Activated T-helper 9 cell treated with anti-CD3 and anti-CD28 coated beads, Interleukin-2, amount 50 U/mL, for 16 hours (primary cell): ENCODE results near the gene NUP88.
"Not testable (repeated sequence)": the region's sequence is repeated elsewhere in the genome, so short reads cannot be mapped to it uniquely, and the experiment has no call there.

ENCODE experiments used
- DNase-seq: peaks from one replicate; pipeline ENCODE4 v3.0.0-alpha.2; 2020; ENCODE audit warnings: low read depth

NUP88 gene

DNA sequence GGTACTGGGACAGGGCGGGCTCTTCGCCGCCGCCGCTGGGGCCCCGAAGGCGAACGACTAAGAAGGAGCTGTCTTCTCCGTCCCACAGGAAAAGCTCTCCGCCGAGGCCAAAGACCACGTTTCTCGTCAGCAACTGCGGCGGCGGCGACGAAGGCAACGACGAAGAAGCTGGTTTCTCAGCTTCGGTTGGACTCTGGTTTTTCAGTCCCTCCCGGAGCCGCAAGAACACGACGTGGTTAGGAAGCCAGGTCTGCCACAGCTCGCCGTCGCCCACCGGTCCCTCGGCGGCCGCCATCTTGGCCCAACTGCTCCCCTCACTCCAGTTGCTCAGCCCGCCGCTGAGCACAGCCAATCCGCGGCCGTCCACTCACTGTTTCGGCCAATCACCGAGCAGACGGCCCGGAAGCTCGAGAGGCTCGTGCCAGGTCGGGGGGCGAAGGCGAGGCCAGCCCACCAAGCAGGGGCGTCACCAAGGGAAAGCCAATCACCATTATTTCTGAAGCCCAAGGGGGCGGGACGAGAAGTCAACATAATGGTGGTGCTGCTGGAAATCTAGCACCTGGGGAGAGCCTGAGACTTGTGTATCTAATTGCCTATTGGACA lies at the start of gene NUP88:
TSS of gene NUP88 (minus strand) at position 307 of the 603 bp plus-strand sequence. CDS start at position 295, 12 bp downstream.
- peak; percentile 93 for DNase-seq

DNA sequence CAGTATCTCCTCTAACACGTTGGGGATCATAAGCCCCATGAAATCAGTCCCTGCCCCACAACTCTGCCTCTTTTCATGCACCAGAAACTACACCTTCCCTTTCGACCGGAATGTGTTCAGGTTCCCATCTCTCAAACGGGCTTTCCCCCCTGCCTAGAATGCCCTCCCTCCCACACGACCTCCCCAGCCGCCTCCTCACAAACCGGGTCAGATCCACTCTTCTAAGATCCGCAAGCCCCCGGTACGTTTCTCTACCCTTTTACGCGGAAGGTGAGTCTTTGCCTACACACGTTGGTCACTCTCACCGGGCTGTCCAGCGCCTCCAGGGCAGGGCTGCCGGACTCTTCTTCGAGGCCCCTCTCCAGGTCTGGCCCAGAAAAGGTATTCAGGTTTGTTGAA lies 48.6 kb upstream of the NUP88 start:
- no peak for DNase-seq

DNA sequence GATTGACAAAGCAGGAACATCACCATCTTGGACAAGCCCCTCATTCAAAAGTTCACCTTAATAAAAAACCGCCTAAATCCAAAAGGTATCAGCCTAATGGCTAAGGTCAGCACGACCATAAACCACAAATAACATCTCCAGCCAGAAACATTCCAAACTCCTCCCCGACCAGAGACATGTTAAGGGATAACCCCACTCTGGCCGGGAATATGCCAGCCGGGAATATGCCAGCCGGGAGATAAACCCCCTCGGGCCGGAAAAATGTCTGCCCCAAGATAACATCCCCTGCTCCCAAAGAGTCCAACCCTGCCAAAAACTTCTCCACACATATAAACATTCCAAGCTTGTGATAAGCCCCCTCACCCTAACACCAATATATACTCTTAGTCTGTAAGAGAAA lies 48.0 kb upstream of the NUP88 start:
- DNase-seq, result no peak

DNA sequence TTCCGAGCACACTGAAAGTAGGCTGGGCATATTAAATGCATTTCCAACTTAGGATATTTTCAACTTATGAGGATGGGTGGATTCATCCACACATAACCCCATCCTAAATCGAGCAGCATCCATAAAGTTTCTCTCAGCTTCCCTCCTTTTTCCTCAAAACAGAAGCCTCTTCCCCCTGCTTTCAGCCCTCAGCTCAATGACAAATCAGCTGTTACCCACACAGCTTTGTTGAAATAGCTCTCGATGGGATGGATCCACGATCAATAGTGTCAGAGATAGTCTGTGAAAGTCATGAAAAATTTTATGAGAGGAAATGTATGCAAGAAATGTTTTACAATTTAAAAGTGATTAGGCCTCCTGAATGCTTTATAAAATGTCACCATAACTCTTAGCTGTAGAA lies 46.8 kb upstream of the NUP88 start:
- no peak for DNase-seq

DNA sequence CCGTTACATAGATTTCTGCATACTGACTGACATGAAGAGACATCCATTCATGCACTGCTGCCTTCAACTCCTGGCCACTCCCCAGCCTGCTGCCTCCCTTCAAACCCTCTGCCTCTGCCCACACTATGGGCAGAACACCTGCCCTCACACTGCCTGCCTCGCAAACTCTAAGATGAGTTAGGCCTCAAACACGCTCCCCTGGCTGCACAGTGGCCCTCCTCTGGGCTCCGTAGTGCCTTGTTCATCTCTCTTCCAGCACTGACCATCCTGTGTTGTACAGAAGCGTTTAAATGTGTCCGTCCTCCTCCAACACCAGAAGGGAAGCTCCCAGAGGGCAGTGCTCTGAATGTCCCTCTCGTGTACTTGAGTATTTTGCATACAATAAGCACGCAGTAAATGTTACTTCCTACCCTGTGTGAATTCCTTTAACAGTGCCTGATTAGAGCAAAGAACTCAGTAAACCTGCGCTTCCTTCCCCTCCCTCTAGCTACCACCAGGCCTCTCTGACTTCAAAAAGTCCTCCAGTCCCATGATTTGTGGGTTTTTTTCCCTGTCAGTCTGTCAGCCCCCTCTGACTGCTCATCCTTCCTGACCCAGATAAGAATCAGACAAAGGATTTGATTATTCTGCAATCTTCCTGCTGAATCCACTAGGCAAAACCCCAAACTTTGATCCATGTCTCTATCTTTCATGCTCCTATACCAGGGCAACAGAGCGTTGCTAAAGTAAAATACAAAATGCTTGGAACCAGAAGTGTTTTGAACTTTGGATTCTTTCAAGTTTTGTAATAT lies 45.5 kb upstream of the NUP88 start:
- DNase-seq, result no peak

DNA sequence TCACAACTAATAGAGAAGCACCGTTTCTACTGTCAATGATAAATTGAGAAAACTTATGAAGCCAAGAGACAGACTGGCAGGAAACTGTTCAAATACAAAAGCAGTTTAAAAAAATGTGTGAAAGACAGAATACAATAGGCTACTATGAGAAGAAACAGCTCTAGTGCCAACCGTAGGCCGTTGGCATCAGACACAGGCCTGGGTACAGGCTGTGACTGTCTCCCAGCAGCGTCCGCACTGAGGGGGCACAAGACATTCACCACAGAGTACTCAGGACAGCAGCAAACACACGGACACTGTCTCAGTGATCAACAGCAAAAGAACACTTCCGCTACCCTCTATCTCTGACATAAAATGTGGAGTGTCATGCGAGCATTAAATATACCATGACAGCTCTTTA lies 27.3 kb upstream of the NUP88 start:
- no peak for DNase-seq

DNA sequence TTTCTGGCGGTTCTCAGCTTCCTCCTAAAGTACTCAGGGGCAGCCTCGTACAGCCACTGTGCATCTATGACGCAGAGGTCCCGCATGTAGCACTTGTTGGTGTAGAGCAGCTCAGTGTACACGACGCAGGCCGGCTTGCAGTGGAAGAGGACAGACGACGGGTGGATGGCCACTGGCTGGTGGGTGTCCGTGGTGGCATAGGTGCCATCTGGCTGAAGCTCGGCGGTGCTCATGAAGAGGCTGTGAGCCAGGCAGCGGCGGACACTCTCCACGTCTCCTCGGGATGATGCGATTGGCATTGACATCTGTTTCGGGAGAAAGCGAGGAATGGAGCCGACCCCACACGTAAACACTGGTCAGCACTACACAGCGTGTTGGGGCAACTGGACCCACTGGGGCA lies 24.7 kb upstream of the NUP88 start:
- DNase-seq, result no peak

DNA sequence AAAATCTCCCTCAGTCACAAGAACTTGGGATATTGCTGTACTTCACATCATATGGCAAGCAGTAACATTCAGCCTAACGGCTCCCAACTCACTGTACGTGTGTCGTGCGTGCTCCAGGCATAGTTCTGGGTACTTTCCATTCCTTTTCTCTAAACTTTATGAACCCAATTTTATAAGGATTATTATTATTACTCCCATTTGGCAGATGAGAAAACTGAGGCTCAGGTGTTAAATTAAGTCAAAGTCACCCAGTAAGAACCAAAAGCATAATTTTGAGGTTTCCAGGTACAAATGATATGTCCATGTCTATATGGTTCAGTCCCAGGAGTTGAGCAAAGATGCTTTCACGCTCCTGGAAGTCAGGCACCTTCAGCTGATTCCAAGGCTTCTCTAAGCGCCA lies 24.3 kb upstream of the NUP88 start:
- DNase-seq, result no peak

DNA sequence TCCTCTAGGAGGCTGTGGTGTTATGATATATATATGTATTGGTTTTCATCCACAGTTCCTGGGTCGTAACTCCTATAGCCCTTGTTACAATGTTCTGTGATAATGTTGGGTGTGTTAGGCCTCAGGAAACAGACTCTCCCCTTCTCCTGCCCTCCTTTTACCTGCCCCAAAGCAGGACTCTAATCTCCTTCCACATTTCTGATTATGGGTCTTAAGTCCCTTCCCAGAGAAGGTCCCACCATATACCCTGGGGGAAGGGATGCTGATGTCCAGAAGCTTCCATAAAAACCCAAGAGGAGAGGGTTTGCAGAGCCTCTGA lies 19.9 kb upstream of the NUP88 start:
- no peak for DNase-seq

DNA sequence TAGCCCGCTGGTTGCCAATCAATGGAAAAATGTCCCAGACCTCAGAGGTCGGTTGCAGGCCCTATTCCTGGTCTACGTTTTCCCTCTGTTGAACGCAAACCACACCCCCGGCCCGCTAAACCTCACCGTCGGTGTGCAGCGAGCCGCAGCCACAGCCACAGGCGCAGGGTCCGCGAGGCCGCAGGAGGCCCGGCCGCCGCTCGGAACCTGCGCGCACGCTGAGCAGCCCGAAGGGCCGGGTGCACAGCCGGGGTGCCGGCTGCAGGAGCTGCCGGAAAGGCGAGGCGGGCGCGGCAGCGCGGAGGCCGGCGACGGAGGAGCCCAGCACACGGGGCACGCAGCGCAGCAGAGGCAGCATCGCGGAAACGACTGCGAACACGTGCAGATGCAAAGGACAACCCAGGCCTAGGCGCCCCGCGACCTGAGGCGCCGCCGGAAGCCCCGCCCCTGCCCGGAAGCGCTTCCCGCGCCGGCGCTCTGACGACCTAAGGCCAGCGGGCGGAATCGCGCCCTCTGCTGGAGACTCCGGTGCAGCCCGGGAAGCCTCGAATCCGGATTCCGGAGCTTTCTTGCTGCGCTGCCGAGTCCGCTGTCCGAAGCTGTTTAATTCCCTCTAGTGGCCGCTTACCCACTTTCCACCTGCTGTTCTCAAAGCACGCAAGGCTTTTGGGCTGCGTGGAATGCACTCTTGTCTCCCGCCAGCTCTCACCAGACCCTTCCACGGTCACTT lies 19.4 kb upstream of the NUP88 start, which contains the start of gene C1QBP:
TSS of gene C1QBP (minus strand) at position 440 of the 730 bp plus-strand sequence. CDS start at position 358, 82 bp downstream.
- peak; percentile 88 for DNase-seq

DNA sequence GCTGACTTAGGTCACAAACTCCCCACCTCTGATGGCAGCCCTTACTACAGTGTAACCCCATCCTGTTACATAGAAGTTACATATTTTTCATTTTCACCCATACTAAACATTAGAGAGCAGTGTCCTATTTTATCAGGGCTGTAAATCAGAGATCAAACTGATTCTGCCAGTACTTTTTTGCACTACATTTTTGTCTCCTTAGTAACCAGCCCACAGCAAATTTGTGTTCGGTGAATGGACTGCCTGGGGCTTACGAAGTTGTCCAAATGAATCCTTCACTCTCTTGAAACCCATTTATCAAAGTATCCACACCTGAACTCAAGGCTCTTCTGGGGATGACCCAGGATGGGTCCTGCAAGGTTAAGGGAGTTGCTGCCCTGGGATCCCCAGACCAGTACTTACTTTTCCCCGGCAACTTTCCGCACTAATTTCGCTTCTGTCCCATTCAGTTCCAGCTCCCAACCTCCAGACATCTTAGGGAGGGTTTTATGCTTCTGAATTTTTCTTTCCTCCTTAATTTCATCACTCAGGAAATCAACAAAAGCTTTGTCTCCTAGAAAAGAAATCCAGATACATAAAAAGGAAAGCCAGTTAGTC lies 18.4 kb upstream of the NUP88 start:
- DNase-seq, result no peak

DNA sequence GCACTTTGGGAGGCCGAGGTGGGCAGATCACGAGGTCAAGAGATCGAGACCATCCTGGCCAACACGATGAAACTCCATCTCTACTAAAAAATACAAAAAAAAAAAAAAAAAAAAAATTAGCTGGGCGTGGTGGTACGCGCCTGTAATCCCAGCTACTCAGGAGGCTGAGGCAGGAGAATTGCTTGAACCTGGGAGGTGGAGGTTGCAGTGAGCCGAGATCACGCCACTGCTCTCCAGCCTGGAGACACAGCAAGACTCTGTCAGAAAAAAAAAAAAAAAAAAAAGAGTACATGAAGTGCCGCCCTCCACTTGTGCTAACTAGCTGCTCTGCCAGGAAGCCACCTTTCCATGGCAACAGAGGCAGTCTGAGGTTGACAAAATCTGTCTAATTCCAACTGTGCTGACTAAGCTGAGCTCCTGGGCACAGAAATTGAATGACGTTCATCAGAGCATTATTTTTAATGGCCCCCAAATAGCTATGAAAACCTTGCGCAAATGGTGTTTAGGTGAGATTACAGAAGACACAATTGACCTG lies 16.4 kb upstream of the NUP88 start:
- not testable (repeated sequence) for DNase-seq

DNA sequence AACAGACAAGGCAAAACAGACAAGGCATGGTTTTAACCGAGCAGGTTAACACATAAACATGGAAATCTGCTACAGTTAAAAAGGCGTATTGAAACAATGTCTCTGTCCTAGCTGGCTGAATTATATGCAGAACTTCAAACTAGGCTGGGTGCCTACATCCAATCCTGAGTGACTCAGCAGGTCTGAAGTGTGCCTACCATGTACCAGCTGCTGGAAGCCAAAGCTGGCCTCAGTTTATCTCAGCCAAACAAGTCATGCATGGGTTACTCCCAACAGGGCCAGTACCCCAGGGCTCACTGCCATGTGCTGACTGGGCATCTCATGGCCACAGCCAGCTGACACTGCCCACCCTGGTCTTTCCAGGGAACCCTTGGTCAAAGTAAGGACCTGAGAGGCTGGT lies 15.5 kb upstream of the NUP88 start:
- no peak for DNase-seq

DNA sequence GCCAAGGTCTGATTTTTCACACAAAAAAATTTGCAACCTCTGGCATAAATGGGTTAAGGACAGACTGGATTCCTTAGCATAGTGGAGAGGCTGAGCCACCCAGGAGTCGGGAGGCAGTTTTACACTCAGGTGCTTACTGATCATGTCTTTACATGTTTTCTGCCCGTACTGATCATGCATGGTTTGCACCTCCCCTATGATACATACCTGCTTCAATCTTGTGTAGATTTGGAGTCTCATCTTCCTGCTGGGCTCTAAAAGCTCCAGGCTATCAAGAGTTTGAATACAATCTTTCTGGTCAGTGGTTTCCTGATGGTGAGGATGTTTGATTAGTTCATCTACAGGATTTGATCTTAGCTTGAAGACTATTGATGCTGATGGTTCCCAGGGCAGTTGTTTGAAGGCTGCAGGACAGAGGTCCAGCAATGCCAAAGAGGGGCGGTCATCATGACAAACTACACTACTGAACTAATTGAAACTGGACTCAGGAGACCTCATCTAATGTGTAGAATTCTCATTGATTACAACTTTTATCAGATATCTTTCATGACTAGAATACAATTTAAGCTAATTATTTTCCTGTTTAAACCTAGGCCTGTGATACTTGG lies 12.6 kb upstream of the NUP88 start:
- DNase-seq, result no peak

DNA sequence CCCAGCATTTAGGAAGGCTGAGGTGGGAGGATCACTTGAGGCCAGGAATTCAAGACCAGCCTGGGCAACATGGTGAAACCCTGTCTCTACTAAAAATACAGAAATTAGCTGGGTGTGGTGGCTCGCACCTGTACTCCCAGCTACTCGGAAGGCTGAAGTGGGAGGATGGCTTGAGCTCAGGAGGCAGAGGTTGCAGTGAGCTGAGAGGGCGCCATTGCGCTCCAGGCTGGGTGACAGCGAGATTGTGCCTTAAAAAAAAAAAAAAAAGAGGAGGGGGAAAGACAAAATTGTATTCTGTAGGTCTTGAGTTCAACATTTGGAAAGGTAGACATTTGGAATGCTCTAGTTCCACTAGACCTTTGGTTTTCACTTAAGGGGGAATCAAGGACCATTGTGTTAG lies 11.8 kb upstream of the NUP88 start:
- not testable (repeated sequence) for DNase-seq

DNA sequence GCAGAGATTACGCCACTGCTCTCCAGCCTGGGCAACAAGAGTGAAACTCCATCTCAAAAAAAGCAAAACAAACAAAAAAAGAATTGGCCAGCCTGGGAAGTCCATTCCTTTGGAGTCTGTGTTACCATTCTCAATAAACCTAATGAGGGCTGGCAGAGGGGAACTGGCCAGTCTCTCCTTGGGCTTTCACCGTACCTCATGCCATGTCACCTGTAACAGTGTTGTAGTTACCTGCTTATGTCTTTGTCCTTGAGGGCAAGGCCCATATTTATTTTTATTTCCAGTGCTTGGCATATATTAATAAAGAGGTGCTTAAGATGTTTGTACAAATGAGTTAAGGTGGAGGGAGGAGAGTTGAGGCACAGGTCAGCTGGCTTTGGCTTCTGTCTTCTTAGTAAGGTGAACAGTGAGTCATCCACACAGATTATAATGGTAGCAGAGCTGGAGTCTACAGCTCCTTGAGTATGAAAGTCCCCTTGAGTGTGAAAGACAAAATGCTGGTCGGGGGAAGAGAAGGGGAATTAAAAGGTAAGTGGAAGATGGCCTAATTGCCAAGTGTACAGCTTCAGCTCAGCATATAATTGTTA lies 11.0 kb upstream of the NUP88 start:
- DNase-seq, result no peak

DNA sequence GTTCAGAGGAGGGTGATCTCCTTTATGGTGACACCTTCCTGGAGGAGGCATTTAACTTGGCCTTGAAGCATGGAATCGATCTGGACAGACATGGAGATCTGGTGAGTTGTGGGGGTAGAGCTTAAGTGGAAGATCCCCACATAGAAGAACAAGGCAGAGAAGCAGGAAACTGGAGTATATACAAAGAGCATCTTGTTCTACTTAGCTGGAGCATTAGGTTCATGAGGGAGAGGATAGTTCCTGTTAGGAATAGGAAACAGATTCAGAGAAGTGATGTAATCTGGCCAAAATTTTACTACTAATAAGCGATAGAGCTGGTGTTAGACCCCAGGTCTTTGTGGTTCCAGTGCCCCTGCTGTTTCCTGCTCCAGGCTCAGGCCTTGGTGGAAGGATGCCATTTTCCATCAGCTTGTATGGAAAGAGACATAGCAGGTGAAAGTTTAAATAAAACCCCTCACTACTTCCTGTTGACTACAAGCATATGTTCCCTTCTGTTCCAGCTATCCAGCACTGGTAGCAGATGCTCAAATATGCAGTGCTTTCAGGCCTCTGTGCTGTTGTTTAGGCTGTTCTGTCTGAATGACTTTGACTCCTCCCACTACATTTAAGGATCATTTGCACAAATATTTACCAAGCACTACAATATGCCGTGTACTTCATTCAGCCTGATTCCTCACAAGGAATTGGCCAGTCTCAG lies 9.9 kb upstream of the NUP88 start:
- DNase-seq, result no peak

DNA sequence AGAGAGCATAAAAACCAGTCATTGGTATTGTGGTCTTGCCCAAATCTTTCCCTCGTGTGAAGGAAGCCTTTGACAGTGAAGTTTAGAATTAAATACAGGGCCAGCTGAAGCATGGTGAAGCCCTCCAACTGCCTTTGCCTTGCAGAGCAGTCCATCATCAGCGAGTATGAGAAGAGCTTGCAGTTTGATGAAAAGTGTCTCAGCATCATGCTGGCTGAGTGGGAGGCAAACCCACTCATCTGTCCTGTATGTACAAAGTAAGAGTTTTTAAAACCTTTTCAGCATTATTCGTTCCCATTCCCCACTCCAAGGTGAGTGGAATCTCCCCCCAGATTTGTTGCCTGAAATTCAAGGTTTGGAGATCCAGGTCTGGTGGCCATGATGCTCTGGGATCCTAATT lies 6.4 kb upstream of the NUP88 start:
- no peak for DNase-seq

DNA sequence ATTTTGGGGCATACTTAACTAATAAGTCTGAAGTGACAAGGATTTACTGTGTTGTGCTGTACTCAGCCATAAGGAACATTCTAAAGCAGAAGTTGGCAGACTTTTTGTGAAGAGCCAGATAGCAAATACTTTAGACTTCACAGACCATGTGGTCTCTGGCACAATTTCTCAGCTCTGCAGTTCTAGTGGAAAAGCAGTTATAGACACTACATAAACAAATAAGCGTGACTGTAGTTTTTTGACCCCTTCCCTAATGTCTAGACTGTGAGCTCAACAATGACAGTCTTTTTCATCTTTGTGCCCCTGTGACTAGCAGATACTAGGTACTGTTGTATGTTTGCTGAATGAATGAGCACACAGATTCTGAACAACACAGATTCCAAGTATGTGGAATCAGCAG lies 5.4 kb upstream of the NUP88 start:
- no peak for DNase-seq

DNA sequence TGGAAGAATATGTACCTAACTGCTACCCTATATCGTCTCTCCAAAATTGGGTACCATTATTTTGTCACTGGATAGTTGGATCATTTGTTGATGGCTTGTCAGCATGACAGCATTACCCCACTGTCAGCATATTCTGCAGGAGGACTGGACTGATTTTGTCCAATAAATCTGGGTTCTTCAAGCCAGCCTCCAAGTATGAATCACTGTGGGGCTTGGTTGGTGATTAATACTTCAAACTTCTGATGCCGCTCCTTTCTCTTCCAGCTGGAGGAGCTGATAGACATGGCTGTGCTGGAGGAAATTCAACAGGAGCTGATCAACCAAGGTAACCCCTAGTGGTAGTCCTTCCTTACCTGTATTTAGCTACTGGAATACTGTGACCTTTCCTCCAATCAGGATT lies 3.0 kb upstream of the NUP88 start:
- no peak for DNase-seq
